GM21528 (cell line): Measurements from ENCODE around the gene GLMN.
"Not testable (repeated sequence)": the region's sequence is repeated elsewhere in the genome, so short reads cannot be mapped to it uniquely, and the experiment has no call there.

Experiments
- ATAC-seq: cut with Tn5 transposase; IDR thresholded peaks from one replicate; pipeline ENCODE4 v1.9.1; 2021; ENCODE audit warnings: mild to moderate bottlenecking, moderate library complexity; ENCODE audit not compliant: unreplicated experiment, low FRiP score

The GLMN gene

DNA sequence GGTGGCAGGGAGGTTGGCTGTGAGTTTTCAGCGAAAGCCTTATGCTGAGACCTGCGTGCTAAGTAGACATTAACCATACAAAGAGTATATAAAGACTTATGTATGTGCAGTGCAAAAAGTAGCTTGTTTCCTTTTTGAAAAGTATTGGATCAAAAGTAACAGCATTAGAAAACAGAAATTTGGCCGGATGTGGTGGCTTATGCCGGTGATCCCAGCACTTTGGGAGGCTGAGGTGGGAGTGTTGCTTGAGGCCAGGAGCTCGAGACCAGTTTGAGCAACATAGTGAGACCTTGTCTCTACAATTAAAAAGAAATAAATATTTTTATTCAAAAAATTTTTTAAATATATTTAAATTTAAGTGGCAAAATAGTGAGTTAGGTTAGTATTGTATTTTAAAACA, 2.2 kb upstream of the GLMN start:
- ATAC-seq, result no peak

DNA sequence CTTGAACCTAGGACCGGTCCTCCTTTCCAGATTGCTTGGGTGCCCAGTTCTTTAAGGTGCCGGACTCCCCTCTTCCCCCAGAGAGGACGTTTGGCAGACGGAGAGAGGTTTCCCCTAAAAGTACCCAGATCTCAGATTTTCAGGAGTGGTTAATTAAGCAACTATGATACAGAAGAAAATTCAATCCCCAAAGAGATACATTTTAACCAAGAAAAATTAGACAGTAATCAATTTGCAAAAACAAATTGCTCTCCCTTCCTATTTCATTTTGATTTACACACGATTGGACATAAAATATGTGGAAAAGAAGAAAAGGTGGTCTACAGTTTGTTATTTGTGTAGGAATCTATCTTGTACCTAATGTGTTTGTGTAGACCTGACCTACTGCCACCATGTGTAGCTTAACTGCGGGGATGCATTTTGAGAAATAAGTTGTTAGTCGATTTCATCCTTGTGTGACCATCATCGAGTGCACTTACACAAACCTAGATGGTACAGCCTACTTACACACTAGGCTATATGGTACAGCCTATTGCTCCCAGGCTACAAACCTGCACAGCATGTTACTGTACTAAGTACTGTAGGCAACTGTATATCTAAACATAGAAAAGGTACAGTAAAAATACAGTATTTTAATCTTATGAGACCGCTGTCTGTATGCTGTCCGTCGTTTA, 827 bp upstream of the GLMN start:
- ATAC-seq, result no peak

DNA sequence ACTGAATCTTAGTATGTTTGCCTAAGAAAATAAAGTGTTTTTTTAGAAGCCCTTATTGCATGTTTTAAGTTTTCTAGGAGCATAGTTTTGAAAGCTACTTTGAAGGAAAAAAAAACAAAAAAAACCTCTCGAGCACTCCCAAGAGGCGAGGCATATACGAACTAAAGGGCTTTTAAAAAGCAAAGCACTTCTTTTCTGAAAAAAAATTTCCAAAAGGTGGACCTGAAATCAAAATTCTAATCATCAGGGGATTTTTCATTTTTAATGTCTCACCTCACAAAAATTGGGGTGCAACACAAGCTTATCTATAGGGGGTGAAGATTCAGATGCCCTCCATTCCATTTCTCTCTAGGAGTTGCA, 594 bp downstream of the GLMN start:
- ATAC-seq, result peak; percentile 1

DNA sequence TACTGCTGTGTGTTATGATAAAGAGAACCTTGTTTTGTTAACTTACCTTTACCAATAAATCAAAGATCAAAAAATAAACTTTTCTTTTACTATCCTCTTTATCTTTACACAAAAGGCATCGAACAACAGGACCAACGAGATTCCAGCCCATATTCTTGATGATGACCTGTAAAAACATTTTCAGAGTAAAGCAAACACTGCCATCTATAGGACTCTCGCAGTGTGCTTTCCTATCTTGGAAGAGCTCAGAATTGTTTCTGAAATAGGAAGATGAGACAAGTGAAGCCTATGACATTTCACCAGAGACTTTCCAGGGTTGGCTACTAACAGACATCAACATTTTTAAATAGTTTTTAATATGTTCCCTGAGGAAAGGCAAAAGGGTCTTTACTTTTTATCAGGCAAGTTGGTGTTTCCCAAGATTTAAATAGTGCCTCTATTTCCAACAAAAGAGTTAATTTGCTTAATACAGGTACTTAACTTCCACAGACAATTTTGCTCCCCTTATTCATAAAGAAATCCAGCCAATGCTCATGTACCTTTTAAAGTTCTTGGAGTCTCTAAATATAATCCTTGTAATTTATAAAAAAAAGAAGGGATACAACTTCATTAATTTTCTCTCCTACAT, 7.3 kb downstream of the GLMN start:
- ATAC-seq, result no peak

DNA sequence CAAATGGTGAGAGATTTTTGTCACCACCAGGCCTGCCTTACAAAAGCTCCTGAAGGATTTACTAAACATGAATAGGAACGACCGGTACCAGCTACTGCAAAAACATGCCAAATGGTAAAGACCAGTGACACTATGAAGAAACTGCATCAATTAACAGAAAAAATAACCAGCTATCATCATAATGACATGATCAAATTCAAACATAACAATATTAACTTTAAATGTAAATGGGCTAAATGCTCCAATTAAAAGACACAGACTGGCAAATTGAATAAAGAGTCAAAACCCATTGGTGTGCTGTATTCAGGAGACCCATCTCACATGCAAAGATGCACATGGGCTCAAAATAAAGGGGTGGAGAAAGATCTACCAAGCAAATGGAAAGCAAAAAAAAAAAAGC, 17.4 kb downstream of the GLMN start:
- not testable (repeated sequence) for ATAC-seq

DNA sequence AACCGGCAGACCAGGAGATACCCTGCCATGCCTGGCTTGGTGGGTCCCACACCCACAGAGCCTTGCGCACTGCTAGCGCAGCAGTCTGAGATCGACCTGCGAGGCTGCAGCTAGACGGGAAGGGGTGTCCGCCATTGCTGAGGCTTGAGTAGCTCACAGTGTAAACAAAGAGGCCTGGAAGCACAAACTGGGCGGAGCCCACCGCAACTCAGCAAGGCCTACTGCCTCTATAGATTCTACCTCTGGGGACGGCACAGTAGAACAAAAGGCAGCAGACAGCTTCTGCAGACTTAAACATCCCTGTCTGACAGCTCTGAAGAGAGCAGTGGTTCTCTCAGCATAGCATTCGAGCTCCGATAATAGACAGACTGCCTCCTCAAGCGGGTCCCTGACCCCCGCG, 19.0 kb downstream of the GLMN start:
- not testable (repeated sequence) for ATAC-seq

DNA sequence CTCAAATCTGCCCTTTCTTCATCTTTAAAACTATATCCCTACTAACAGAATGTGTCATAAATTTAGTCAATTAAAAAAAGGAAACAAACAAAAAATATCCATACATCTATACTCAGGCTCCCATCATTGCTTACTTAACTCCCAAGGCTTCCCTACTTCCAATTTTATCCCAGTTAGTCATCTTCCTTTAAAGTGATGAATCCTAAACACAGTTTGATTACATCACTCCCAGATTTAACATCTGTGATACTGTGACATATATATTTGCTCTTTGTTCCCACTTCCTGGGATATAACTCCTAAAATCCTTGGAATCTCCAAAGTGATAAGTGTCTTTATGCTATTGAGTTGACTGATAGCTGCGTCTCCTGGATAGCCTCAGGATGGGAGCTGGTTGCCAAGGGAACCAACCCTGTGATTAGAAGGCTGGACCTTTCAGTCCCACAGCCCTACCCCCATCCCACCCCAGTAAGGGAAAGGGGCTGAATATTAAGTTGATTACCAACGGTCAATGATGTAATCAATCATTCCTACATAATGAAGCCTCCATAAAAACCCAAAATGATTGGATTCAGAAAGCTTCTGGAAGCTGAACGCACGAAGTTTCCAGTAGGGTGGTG, 21.6 kb downstream of the GLMN start:
- ATAC-seq, result no peak

DNA sequence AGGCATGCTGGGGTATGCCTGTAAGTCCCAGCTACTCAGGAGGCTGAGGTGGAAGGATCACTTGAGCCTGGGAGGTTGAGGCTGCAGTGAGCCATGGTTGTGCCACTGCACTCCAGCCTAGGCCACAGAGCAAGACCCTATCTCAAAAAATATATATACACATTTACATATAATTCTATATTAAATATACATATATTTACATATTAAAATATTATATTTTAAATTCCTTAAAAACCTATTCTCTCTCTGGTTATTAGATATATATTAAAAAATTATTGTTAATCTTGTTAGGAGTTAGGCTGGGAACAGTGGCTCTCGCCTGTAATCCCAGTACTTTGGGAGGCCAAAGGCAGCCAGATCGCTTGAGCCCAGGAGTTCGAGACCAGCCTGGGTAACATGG, 22.7 kb downstream of the GLMN start:
- no peak for ATAC-seq

DNA sequence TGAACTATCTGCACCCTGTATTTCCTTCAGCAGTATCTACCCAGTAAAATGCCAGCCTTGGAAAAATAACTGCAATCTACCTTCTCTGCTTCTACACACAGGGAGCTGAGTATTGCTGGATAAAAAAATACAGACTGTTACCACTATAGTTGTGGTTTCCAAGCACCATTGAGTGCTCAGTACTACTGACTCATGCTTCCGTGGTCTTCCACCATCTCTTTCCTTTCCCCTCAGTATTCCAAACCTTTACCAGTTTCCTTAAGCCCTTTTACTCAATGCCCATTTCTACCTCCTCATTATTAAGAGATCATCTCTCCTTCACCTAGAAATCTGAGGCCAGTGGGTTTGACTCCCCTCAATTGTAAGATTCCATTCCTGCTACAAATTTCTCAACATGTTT, 23.8 kb downstream of the GLMN start:
- ATAC-seq, result no peak

DNA sequence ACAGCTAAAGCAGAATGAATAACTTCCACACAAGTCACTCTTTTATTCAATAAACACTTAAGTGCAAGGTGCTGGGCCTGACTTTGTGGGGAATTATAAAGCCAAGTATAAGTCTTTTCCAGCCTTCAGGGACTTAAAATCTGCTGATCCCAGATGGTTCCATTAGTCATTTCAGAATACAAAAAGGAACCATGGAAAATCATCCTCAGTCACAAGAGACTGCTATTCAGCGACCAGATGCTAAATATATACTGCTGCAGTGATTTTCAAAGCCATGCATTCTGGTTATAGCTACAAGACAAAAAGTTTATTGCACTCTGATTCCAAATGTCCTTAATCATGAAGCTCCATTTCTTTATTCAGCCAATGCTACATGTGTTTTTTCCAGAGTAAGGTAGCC, 25.7 kb downstream of the GLMN start:
- no peak for ATAC-seq

DNA sequence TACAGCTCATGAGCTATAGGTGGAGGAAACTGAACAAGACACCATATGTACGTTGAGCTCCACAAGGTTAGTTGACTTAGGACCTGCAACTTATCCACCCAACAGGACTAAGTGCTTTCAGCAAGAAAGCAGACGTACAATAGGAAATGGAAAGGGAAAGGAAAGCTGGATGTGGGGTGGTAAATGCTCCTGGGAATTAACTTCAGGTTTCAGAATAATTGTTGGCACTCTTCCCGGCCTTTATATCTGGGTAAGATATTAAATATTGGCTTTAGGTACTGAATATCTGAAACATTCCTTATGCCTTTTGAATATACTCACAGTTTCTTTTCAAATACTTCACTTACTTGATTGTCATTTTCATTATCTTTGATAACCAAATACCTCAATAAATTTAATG, 36.3 kb downstream of the GLMN start:
- ATAC-seq, result no peak

DNA sequence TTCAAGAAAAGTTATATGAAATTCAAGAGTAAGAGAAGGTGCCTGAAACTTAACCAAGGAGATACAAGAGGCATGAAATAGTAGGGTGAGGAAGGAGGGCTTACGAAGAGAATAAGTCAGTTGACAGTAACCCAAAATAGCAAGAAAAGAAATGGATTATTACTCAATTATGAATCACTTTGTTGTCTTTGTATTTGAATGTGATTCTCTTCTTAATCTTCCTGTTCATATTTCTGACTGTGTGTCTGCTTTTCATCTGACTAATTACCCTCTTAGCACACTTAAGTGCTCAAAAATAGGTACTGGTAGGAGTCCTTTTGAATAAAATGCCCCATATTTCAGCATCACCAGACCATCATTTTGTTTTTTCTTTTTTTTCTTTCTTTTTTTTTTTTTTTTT, 39.4 kb downstream of the GLMN start:
- no peak for ATAC-seq

DNA sequence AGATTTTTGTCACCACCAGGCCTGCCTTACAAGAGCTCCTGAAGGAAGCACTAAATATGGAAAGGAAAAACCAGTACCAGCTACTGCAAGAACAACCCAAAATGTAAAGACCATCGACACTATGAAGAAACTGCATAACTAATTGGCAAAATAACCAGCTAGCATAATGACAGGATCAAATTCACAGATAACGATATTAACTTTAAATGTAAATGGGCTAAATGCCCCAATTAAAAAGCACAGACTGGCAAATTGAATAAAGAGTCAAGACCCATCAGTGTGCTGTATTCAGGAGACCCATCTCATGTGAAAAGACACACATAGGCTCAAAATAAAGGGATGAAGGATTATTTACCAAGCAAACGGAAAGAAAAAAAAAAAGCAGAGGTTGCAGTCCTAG, 44.1 kb downstream of the GLMN start:
- ATAC-seq, result not testable (repeated sequence)

DNA sequence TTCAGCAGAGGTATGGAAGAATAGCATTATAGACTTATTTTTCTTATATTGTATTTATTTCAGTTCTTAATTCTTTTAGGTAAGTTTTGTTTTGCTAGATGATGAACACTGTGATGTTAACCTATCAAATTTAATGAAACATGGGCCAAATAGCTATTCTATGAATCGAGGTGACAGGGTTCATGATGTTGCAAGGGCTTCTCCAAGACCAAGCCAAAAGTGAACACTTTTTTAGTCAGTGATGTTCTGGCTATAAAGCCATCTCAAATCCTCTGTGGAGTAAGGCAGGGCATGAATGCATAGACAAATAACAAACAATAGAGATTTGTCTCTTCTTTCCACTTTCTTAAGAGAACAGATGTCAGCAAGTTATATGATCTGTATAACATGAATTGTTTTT, 54.4 kb downstream of the GLMN start:
- no peak for ATAC-seq

DNA sequence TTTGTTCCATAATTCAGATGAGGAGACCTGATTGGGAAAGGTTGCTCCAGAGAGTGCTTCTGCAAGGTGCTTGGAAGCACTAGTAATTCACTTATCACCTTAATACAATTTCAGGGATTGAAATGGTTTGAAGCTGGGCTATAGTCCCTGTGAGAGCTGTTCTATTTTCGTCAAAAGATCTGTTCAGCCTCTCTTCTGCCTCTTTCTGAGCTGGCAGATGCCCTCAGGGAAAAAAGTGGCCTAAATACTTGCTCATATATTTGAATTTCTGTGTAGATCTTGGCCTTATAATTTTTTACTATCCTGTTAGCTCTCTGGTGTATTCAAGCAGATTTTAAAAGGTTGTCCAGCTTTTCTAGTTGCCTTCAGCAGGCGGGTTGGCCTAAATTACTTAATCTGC, 58.8 kb downstream of the GLMN start:
- ATAC-seq, result no peak

DNA sequence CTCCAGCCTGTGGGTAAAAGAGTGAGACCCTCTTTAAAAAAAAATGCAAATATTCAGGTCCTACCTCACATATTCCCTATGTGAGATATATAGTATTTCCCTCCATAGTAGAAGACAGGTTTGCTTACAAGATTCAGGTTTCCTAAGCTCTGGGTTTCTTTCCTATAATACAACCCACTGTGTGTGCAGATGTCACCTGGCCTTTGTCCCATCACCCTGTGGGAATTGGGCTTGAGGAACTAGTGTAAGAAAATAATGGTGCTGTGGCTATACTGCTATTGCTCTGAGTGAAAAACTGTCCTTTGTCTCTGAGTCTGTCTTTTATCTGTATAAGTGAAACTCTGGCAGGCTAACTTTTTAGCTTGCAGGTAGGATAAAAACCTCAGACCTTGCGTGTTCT, 68.1 kb downstream of the GLMN start:
- ATAC-seq, result no peak

DNA sequence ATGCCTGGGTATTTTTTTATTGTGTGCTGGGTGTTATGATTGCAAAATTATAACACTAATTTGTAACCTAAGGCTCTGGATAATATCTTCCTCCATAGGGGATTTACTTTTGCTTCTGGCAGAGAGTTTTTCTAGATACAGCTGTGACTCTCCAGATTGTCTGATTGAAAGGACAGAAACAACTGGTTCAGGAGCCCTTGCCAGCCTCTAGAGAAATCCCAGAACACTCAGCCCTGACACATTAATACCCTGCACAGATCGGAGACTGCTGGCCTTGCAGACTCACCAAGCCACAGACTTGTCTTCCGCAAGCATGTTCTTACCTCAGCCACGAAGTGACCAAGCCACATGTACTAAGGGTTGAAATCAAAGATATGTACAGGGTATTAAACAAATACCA, 70.4 kb downstream of the GLMN start:
- ATAC-seq, result no peak

DNA sequence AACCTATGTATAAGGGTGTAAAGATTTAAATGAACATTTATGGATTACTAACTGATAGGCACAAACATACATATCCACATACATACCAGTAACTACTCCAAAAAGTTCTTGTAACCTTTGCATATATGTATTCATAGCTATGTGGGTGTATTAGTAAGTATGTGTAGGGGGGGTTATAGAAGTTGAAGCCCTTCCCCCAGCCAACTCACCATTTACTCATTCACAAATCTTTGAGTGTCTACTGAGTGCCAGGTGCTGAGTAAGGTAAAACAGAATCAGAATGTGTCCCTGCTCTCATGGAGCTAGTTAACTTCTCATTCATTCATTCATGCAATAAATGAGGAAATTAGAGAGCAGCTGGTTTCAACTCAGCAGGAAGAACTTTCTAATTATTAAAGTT, 79.8 kb downstream of the GLMN start:
- no peak for ATAC-seq

DNA sequence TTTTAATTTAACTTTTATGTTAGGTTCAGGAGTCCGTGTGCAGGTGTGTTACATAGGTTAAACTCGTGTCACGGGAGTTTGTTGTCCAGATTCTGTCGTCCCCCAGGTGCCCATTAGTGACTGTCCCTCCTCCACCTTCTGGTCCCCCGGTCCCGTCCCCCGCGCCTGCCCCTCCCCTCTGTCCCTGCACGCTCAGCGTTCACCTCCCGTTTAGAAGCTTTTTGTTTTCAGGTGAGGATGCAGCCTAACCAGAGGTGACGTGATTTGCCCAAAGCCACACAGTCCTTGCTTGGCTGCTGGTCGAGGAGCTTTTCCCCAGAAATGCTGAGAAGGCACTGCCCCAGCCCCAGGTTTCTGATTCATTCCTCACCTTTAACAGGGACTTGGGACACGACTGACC, 80.2 kb downstream of the GLMN start:
- no peak for ATAC-seq

DNA sequence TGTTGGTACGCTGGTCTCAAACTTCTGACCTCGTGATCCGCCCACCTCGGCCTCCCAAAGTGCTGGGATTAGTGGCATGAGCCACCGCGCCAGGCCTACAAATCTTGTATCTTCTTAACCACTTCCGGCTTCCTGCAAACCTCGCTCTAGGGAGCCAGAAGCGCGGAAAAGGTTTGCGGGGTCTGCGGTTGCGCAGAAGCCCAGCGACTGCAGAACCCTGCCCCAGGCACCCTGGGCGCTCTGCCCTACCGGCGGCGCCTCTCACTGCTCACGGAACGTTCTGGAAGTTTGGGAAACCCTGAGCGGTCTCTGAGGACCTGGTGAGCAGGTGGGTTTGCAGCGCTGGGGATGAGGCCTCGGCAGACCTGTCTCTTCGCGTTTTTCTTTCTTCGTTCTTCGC, 81.1 kb downstream of the GLMN start, which contains the start of gene C1orf146:
Gene C1orf146 (plus strand): TSS at position 195 of the 400 bp plus-strand sequence. CDS start 13,506 bp downstream, outside the sequence.
- ATAC-seq, result no peak

DNA sequence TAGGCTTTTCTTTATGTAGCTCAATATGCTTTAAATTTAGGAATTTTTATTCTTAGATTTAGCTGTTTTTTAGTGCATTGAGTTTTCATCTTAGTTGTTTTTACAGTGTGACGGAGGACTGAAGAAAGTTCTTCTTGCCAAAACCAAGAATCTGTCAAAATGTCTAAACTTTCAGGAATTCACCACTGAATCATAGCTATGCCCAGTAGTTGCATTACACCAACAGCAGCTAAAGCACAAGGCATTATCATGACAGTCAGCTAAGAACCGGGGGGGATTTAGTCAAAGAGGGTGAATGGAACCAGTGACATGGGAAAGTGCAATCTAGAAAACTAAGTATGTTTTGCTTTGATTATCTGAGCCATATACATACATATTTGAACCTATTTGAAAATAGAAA, 87.6 kb downstream of the GLMN start:
- no peak for ATAC-seq

DNA sequence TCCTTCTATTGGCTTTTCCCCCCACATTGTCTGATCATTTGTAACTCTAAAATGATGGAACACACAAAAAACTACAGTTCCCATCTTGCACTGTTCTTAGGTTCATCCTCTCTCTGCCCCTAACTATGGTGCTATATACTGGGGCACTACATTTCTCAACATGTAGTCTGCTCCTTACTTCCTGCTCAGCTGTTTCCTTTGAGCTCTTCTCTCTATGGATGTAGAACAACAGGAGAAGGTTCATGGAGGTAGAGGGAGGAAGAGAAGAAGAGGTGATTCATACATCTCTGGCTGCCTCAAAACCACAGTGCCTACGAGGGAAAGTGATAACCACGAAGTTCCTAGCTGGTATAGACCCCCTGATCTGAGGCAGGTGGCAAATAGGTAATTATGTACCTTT, 88.1 kb downstream of the GLMN start:
- ATAC-seq, result no peak
